ENCODE results near the gene CHRNB2.
"Not testable (repeated sequence)": the region's sequence is repeated elsewhere in the genome, so short reads cannot be mapped to it uniquely, and the experiment has no call there.

CHRNB2 gene, protein sequence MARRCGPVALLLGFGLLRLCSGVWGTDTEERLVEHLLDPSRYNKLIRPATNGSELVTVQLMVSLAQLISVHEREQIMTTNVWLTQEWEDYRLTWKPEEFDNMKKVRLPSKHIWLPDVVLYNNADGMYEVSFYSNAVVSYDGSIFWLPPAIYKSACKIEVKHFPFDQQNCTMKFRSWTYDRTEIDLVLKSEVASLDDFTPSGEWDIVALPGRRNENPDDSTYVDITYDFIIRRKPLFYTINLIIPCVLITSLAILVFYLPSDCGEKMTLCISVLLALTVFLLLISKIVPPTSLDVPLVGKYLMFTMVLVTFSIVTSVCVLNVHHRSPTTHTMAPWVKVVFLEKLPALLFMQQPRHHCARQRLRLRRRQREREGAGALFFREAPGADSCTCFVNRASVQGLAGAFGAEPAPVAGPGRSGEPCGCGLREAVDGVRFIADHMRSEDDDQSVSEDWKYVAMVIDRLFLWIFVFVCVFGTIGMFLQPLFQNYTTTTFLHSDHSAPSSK

DNA sequence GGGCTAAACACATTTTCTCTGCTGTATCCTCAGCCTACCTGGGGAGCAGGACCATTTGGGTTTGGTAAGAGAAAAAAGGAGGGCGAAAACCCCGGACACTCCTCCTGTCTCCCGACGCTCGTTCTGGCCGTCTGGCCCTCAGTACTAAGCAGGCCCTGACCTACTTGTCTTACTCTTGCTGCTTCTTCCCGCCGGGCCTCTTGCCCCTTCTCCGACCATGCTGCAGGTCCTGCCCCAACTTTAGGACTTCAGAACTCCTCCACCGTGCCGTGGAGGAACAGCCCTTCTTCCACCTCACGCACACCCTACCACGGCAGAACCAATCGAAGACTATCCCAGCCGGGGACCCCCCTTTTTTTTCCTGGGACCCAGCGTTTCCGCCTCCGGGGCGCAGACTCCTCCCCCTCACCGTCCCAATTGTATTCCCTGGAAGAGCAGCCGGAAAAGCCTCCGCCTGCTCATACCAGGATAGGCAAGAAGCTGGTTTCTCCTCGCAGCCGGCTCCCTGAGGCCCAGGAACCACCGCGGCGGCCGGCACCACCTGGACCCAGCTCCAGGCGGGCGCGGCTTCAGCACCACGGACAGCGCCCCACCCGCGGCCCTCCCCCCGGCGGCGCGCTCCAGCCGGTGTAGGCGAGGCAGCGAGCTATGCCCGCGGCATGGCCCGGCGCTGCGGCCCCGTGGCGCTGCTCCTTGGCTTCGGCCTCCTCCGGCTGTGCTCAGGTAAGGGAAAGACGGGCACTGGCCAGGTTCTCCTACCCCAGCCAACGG is at the start of gene CHRNB2:
Gene CHRNB2, plus strand, starts transcription at position 393 of the 771 bp plus-strand sequence. Its CDS starts 267 bp downstream, at position 660.
- DNase-seq: peak; percentile 61

DNA sequence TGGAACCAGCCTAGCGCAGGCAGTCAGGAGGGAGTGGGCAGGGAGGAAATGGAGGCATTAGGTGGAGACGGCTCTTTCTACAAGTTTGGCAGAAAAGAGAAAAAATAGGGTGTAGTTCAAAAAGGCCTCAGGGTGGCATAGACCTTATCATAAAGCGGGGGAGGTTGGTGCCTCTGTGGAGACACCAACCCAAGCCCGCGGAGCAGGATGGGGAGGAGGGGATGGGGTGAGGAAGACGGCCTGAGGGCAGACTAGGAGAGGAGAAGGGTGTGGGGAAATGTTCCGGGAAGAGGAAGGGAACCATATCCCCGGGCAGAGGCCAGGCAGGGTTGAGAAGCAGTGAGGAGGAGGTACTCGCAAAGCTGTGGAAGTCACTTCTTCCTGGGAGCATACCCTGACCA is 48.0 kb upstream of the CHRNB2 start:
- no peak for DNase-seq

DNA sequence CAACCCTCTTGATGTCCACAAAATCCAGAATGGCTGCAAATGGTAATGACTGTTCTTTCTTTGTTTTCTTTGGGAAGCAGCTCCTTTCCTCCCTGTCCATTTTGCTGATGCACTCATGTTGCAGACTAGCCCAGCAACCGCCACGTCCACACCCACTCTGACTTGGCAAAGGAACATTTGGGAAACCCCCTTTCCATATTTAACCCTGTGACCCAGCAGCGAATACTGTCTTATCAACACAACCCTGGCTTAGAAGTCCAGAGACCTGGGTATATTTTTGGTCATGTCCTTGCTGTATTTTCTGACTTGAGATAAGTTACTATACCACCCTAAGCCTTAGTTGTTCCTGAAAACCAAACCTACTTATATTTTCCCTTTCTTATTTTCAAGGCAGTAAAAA is 47.2 kb upstream of the CHRNB2 start:
- no peak for DNase-seq

DNA sequence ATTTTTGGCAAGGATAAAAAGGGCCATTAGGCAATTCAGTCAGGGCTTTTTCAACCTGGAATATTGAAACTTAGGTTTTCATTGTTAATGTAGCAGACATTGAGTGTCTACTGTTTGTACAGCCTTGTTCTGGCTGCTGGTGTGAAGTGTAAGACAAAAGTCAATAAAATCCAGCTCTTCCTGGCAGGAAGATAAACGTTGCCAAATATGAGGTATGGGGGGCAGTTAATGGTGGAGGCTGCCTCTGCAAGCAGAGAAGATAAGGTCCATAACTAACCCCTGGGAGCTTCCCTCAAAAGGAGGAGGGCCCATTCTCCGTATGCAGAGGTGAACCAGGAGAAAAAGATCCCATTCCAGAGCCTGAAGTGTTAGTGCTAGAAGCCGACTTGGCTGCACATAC is 45.9 kb upstream of the CHRNB2 start:
- DNase-seq: no peak

DNA sequence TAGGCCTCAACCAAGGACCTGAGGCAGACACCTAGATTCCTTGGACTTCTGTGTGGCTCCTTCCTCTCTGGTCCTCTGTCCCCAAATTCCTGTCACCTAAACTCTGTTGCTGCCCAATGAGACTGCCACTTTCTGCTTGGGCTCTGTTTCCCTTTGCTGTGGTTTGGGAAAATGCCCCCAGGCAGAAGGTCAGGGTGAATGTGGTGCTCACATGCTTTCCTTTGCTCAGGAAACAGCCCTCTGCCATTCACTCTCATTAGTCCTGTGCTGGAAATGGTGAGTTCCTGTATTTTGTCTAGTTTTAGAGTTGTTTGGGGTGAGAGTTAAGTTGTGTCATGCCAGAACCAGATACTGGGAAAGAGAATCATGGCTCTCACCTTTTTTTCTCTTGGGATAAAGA is 42.7 kb upstream of the CHRNB2 start:
- DNase-seq: no peak

DNA sequence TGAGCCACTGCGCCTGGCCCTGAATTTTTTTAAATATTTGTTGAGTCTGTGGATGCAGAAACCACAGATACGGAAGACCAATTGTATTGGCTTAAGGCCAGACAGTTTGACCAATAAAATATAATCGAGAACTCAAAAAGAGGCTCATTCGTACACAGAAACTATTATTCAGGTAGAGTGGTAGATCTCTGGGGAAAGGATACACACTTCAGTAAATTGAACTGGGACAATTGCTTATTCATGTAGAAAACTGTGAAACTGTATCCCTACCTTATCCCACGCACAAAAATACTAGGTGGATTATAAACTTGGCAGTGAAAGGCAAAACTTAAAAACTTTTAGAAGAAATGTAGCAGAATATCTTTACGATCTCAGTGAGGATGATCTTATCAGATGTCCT is 40.4 kb upstream of the CHRNB2 start:
- DNase-seq: no peak

DNA sequence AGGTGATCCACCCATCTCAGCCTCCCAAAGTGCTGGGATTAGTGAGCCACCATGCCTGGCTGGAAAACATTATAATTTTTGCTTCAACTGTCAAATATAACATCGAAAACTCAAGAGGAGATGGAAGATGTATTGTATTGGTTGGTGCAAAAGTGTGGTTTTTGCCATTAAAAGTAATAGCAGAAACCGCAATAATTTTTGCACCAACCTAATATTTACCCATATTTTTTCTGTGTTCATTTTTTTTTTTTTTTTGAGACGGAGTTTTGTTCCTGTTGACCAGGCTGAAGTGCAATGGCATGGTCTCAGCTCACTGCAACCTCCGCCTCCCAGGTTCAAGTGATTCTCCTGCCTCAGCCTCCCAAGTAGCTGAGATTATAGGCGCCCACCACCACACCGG is 38.3 kb upstream of the CHRNB2 start:
- no peak for DNase-seq

DNA sequence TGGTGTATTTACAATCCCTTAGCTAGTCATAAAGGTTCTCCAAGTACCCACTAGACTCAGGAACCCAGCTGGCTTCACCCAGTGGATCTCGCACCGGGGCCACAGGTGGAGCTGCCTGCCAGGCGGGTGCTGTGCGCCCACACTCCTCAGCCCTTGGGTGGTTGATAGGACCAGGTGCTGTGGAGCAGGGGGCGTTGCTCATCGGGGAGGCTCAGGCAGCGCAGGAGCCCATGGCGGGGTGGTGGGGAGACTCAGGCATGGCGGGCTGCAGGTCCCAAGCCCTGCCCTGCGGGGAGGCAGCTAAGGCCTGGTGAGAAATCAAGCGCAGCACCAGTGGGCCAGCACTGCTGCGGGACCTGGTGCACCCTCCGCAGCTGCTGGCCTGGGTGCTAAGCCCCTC is 35.6 kb upstream of the CHRNB2 start:
- not testable (repeated sequence) for DNase-seq

DNA sequence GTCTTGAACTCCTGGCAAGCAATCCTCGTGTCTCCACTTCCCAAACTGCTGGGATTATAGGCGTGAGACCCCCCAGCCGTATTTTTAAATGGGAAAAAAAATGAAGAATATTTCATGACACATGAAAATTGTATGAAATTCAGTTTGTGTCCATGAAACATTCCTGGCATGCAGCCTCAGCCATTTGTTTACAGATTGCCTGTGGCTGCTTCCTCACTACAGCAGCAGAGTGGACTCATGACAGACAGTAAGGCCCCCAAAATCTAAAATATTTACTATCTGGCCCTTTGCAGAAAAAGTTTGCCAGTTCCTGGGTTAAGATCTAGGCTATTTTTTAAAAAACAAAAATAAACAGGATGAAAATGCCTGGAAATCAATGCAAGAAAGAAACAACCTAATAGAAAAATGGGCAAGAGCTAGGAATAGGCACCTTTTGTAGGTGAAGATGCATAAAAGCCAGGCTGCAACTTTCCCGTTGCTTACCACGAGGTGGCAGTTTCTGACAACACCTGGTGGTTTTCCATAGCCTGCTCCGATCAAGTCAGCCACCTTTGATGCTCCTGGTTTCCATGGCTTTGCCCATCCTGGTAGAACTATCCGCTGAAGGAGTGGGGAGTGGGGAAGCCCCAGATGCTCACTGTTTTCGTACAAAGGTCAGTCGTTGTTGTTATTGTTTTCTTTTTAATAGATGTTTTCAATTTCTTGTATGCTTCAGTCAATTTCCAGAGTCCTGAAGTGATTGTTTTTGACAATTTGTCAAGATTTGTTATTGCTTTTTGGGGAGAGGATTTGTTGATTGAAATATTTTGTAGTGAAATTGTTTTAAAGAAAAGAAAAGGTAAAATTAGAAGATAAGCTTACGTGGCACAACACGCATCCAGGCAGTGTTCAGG is 33.4 kb upstream of the CHRNB2 start:
- DNase-seq: peak; percentile 20

DNA sequence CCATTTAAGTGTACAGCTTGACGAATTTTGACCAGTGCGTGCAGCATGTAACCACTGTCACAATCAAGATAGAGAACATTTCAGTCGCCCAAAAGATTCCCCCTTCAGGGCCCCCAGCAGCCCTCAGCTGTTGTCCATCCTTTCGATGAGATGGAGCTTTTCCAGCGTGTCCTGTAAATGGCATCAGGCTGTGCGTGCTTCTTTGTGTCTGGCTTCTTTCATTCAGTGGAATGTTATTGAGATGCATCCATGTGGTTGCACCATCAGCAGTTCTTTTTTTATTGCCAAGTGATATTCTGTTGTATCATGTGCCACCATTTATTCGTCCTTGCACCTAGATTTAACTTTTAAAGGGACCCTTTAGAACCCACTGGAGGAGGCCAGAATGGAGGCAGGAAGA is 31.0 kb upstream of the CHRNB2 start:
- no peak for DNase-seq

DNA sequence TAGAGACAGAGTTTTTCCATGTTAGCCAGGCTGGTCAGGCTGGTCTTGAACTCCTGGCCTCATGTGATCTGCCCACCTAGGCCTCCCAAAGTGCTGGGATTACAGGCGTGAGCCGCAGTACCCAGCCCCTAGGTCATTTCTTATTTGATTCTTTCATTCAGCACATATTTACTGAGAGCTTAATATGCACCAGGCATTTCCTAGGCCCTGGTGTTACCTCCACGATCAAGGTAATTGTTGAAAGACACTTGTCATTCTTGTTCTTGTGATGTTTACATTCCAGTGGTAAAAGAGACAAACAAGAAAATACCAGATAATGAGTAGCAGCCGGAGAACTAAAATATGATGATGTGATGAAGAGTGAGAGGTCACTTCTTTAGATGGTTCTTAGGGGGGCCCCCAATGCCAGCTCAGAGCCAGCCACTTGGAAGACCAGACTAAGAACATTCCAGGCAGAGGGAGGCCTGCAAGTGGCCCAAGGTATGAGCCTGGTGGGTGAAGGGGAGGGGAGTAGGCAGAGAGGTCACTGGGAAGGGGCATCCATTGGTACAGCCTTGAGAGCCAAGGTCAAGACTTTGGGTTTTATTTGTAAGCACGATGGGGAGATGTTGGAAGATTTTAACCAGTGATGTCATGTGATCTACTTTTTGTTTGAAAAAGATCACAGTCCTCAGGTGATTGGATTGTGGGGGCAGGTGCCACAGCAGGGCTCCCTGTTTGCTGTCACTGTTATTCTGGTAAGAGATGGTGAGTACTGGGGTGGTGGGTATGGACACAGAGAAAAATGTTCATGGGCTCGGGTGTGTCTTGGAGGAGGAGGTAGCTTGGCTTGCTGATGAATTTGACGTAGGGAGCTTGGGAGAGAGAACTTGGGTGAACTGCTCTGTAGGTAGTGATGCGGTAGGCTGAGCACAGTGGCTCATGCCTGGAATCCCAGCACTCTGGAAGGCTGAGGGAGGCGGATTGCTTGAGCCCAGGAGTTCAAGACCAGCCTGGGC is 27.8 kb upstream of the CHRNB2 start:
- no peak for DNase-seq

DNA sequence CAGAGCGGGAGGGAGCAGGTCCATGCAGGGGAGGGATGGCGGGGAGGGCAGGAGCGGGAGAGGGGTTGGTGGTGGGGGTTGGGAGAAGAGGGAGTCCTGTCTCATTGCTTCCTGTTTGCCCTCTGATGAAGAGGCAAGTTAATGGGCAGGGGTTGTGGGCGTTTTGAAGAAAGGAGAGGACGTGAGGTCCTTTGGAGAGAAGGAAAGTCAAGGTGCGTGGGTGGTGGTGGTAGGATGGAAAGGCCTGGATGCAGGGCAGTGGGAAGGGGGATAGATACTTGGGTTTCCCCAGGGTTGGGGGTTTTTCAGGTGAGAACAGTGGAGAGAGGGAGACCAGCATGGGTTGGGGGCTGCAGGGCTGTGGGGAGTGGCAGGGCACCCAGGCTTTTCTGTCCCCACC is 26.3 kb upstream of the CHRNB2 start:
- no peak for DNase-seq

DNA sequence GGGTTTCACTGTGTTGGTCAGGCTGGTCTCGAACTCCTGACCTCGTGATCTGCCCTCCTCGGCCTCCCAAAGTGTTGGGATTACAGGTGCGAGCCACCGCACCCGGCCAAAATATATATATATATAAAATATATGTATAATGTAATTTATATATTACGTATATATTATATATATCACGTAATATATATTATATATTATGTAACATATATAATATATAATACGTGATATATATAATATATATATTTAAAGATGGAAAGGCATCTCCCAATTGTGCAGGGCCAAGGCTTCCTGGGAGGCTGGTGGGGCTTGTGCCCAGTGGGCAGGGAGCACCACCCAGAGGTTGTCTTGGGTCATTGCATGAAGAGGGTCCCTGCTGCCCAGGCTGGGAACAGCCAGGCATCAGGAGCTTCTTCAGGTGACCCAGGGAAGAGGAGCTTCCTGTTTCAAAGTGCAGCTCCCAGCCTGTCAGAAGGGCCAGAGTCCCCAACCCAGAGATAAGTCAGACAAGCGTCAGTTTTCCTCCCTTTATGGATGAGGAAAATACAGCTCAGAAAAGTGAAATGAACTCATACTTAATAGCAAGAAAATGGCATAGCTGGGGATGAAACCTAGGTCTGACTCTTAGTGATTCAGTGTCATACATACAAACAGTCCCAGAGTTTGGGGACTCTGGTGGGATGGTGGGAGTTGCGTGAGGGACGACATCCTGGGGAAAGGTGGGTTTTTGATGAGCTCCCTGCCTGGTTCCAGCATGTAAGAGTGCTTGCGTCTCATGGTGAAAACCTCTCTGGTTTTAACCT is 21.1 kb upstream of the CHRNB2 start:
- peak; percentile 6 for DNase-seq

DNA sequence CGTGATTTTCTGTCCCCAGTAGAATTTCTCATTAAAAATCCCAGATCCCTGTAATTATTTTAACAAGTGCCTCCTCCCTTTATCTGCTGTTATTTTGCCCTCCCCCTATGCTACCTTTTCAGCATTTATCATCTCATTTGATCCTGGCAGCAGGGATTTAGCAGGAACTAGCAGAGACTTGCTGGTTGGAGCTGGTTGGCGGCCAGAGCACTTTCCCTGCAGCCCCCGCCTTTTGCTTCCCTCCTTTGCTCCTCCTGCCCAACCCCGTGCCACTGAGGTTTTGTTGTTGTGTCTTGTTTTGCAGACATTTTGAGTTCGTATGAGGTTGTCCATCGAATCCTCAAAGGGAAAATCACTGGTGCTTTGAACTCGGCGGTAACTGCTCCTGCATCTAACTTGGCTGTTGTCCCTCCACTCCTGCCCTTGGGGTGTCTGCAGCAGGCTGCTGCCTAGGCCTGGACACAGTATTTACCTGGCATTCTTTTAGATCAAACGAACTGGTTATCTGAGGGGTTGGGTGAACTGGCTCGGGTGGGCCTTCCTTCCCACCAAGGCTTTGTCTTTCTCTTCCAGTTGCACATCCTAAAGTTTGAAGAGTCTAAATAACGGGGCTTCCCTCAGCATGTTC is 20.4 kb upstream of the CHRNB2 start:
- DNase-seq: no peak

DNA sequence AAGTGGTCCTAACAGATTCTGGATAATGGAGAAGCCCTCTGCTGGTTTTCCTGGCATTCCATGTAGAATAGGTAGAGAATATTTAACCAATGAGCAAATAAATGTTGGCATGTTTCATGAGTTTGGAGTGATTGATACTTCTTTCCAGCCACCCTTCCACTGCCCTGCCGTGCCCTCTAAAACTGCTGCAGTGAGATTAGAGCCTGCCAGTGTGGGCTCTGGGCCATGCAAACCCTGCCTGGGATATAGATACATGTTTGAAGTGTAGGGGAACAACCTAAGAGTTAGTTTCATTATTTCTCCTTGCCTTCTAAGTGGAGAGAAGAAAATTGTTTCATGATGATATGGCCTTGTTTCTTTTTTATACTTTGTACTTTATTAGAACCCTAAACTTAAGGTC is 19.6 kb upstream of the CHRNB2 start:
- DNase-seq: no peak

DNA sequence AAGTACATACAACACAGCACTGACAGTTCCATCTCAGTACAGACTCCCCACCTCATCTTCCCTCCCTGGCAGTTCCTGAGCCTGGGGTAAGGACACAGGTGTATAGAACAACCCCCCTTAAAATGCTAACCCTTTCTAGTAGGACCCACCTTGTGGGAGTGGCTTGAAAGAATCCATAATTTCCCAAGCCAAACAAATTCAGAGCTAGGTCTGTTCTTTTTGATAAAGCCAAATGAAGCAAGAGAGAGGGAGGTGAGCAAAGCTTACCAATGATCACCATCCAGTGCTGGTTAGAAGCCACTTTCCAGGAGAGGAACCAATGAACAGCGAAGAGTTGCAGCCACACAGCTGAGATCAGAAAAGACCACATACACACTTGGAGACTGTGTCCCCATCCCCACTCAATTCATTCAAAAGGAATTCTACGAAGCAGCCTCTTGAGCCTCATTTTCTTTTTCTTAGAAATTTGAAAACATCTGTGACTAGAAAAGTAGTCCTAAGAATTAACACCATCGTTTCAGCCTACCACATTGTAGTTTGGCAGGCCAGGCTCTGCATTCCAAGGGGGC is 18.3 kb upstream of the CHRNB2 start:
- no peak for DNase-seq

DNA sequence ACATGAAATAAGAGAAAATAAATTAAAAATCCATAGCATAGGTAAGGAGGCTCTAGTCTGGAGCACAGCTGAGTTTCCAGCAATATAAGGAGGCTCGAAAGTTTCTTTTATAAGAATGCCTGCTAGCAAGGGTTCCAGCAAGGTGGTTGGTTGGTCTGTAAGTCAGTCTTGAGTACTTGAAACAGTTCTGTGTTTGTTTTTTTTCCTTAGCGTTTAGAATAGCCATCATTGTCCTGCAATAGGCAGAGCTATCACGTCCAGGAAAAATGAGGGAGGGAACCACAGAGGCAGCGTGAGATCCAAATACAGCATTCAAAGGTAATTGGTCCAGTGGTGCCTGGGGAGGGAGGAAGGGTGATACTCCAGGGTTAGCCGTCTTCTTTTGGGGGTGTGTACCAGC is 17.5 kb upstream of the CHRNB2 start:
- DNase-seq: no peak

DNA sequence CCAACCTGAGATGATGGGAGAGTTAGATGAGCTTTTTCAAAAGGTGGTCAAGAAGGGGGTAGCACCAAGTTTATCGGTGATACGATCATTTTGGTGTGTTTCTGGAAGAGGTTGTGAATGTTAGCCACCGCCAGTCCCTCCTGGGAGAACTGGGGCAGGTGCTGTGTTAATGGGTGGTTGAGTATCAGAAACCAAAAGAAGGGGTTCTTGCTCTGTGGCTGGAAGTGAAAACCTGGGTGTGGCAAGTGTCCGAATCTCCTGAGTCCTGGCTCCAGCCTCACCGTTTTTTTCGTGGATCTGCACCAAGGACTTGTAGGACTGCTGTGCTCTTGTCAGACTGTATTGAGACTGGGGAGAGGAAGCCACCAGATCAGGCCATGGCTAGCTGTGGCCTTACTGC is 16.9 kb upstream of the CHRNB2 start:
- no peak for DNase-seq

DNA sequence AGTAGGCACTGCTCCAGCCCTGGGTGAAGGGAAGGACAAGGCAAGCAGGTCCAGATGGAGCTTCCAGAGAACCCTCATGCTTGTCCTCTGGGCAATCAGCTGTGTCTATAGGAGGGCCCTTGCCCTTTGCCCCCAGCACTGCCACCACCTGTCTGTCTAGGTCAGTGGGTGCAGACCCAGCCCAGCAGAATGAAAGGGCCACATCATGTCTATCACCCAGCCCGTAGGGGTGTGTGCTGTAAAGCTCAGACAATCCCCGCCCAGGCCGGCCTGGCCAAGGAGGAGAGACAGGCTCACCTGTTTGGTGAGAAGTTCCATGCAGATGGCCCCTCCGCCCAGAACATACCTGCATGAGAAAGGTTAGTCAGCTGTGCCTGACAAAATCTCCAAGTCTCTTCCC is 16.1 kb upstream of the CHRNB2 start:
- no peak for DNase-seq

DNA sequence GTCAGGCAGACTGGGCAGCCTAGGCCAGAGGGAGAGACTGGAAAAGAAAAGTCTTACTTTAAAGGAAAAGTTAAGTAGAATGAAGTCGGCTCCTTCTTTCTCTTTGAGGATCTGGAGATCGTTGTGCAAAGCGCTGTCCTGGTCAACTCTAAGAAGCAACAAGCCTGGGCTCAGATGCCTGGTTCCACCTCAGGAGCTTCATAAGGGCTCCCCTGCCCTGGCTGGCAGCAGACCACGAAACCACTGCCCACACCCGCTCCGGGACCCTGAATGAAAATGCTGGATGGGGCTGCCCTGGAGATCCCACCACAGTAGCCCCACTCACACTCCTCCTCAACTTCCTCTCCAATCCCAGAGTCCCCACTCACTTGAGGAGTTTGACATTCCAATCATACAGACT is 15.5 kb upstream of the CHRNB2 start:
- no peak for DNase-seq

Measured in NCI-H446 treated with DMSO at 0.1 percent for 48 hours (cell line).